GM12874 (cell line): ENCODE data around the gene IFT57.

Experiments
- TF ChIP-seq, protein P1 (sequence below): IDR thresholded peaks from 2 replicates; pipeline ENCODE4 v1.5.1; 2011; ENCODE audit warnings: low read depth, mild to moderate bottlenecking, control low read depth, low read length, moderate library complexity; ENCODE audit not compliant: insufficient read depth

The IFT57 gene

DNA sequence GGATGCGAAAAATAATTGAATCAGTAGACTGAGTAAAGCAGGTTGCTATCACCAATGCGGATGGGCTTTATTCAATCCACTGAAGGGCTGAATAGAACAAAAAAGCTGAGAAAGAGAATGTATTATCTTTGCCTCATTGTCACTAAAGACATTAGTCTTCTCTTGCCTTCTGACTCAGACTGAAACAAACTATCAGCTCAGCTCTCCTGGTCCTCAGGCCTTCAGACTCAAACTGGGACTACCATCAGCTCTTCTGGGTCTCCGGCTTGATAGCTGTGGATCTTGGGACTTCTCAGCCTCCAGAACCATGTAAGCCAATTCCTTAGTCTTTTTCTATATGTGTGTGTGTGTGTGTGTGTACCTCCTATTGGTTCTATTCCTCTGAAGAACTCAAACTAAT lies 12.6 kb downstream of the IFT57 start:
- TF ChIP-seq, protein P1, sequence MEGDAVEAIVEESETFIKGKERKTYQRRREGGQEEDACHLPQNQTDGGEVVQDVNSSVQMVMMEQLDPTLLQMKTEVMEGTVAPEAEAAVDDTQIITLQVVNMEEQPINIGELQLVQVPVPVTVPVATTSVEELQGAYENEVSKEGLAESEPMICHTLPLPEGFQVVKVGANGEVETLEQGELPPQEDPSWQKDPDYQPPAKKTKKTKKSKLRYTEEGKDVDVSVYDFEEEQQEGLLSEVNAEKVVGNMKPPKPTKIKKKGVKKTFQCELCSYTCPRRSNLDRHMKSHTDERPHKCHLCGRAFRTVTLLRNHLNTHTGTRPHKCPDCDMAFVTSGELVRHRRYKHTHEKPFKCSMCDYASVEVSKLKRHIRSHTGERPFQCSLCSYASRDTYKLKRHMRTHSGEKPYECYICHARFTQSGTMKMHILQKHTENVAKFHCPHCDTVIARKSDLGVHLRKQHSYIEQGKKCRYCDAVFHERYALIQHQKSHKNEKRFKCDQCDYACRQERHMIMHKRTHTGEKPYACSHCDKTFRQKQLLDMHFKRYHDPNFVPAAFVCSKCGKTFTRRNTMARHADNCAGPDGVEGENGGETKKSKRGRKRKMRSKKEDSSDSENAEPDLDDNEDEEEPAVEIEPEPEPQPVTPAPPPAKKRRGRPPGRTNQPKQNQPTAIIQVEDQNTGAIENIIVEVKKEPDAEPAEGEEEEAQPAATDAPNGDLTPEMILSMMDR, result no peak

GRCh38 chr3:108208831-108209230 lies 13.4 kb downstream of the IFT57 start:
- TF ChIP-seq, protein P1, result no peak

- TF ChIP-seq, protein P1, result no peak
Measured at GRCh38 chr3:108202834-108203233, 19.4 kb downstream of the IFT57 start.

GRCh38 chr3:108202080-108202479 lies 20.1 kb downstream of the IFT57 start:
- TF ChIP-seq, protein P1, result no peak

GRCh38 chr3:108201258-108201657 lies 21.0 kb downstream of the IFT57 start:
- TF ChIP-seq, protein P1, result no peak

GRCh38 chr3:108200578-108200977 lies 21.6 kb downstream of the IFT57 start:
- TF ChIP-seq, protein P1, result no peak

GRCh38 chr3:108200024-108200423 lies 22.2 kb downstream of the IFT57 start:
- TF ChIP-seq, protein P1, result no peak

- TF ChIP-seq, protein P1, result no peak
Measured at GRCh38 chr3:108191394-108191793, 30.8 kb downstream of the IFT57 start.
